Peyer's patch (tissue), 4 donors: Measurements from ENCODE around the gene COL5A2.

Experiments
- CTCF ChIP-seq, 6 experiments: fragments of 450-650 bp in 4 of 6; fragments of 200-600 bp in 2 of 6; sonication (generic) in 1 of 6; IDR thresholded peaks; one replicate each; pipeline ENCODE4 v1.5.1; 2017 to 2019; ENCODE audit warnings: antibody characterized with exemption in 6 of 6, mild to moderate bottlenecking in 3 of 6, moderate library complexity in 1 of 6
- POLR2A ChIP-seq, 2 donors: fragments of 450-650 bp; IDR thresholded peaks; one replicate each; pipeline ENCODE4 v1.5.1; 2017; ENCODE audit warnings: antibody characterized with exemption in 2 of 2, mild to moderate bottlenecking in 2 of 2, moderate library complexity in 2 of 2

- TF ChIP-seq POLR2A (IDR thresholded peaks at IDR 0.05): no peak
- no peak for TF ChIP-seq CTCF (IDR thresholded peaks at IDR 0.05)
Measured at GRCh38 chr2:189074506-189074905, 105.1 kb downstream of the COL5A2 start.
